DOHH2 (cell line): Measurements from ENCODE around the gene CBLB.

Source experiments
- CTCF ChIP-seq: fragments of 200-600 bp; sonication (generic); IDR thresholded peaks from one replicate; pipeline ENCODE4 v1.5.1; 2014; ENCODE audit warnings: antibody characterized with exemption, mild to moderate bottlenecking, low read depth, low read length; ENCODE audit not compliant: poor library complexity, severe bottlenecking
- EZH2phosphoT487 ChIP-seq: fragments of 200-600 bp; sonication (generic); IDR thresholded peaks from 2 replicates; pipeline ENCODE4 v1.6.1; 2017; ENCODE audit warnings: borderline replicate concordance, mild to moderate bottlenecking, antibody characterized with exemption, low read length, moderate library complexity, mixed read lengths

- TF ChIP-seq CTCF (no peak), EZH2phosphoT487 (no peak)
Observed at GRCh38 chr3:105758451-105758850, 110.4 kb downstream of the CBLB start.
